Activated T-cell treated with anti-CD3 and anti-CD28 coated beads, Interleukin-2, amount 50 U/mL, for 72 hours (primary cell): ENCODE data around the gene ACSM3. TPM values are rescaled to one million over a fixed set of nuclear protein-coding genes. Genes with fewer than 3 reads are reported as not detected.
A peak's percentile ranks its signal among the peaks of the same experiment; 100 is the strongest.
"Not testable (repeated sequence)": the region's sequence is repeated elsewhere in the genome, so short reads cannot be mapped to it uniquely, and the experiment has no call there.

Experiments
- ATAC-seq, 2 donors: fragments of 150-1000 bp; cut with Tn5 transposase; replicated peaks in 1 of 2; 2 replicates each; pipeline ENCODE4 v1.10.0; 2021; ENCODE audit warnings: moderate library complexity in 2 of 2, mild to moderate bottlenecking in 1 of 2
- DNase-seq, 2 donors: peaks; one replicate each; pipeline ENCODE4 v3.0.0; 2021 to 2022; ENCODE audit warnings: mixed read lengths in 1 of 2
- H3K27ac Mint-ChIP-seq: one replicate; pipeline ENCODE4 v1.8.0; 2022; ENCODE audit warnings: mild to moderate bottlenecking, moderate library complexity, mixed read lengths
- H3K27me3 Mint-ChIP-seq: one replicate; pipeline ENCODE4 v1.8.0; 2022; ENCODE audit warnings: low read depth, mixed read lengths
- H3K36me3 Mint-ChIP-seq, 2 donors: one replicate each; pipeline ENCODE4 v1.8.0; 2022; ENCODE audit warnings: mixed read lengths in 2 of 2, mild to moderate bottlenecking in 1 of 2; ENCODE audit not compliant: insufficient read depth in 2 of 2
- H3K4me1 Mint-ChIP-seq: one replicate; pipeline ENCODE4 v1.8.0; 2022; ENCODE audit warnings: low read depth, mixed read lengths
- H3K4me3 Mint-ChIP-seq, 2 donors: one replicate each; pipeline ENCODE4 v1.8.0; 2022; ENCODE audit warnings: mild to moderate bottlenecking in 2 of 2, mixed read lengths in 2 of 2, moderate library complexity in 2 of 2
- H3K9me3 Mint-ChIP-seq, 2 donors: one replicate each; pipeline ENCODE4 v1.8.0; 2022; ENCODE audit warnings: mixed read lengths in 2 of 2
- total RNA-seq, 2 donors: library from RNA; stranded (reverse); gene quantifications; one replicate each; pipeline ENCODE4 v1.2.3, GENCODE V29; 2022

Gene ACSM3
- total RNA-seq, 2 donors from 2014 or later, result 23.7 to 26.7 TPM

- H3K27me3 Mint-ChIP-seq, result no peaks in the 10 kb centered on the region
- H3K4me1 Mint-ChIP-seq, result peaks cover 17% of the 10 kb centered on the region
- no peak overlapping the region for H3K27ac Mint-ChIP-seq
- peaks cover 0 to 11% of the 10 kb centered on the region in 2 donors for H3K36me3 Mint-ChIP-seq
- DNase-seq (no peak), ATAC-seq (no peak)
- no peak overlapping the region for H3K4me3 Mint-ChIP-seq
- peaks cover 0 to 5% of the 10 kb centered on the region in 2 donors for H3K9me3 Mint-ChIP-seq
Observed at GRCh38 chr16:20743591-20743990, 20.2 kb upstream of the ACSM3 start.

GRCh38 chr16:20744922-20745440, 18.8 kb upstream of the ACSM3 start:
- Mint-ChIP-seq H3K4me3 (no peak overlapping the region), H3K27me3 (no peaks in the 10 kb centered on the region), H3K36me3 (peaks cover 0 to 7% of the 10 kb centered on the region in 2 donors), H3K4me1 (peaks cover 13% of the 10 kb centered on the region), H3K27ac (peak overlapping the region; percentile 20), H3K9me3 (peaks cover 0 to 5% of the 10 kb centered on the region in 2 donors)
- DNase-seq, result no peak
- ATAC-seq, result no peak

GRCh38 chr16:20746461-20746860, 17.4 kb upstream of the ACSM3 start:
- no peak overlapping the region for H3K27ac Mint-ChIP-seq
- H3K36me3 Mint-ChIP-seq, result peaks cover 0 to 7% of the 10 kb centered on the region in 2 donors
- DNase-seq, result no peak
- no peak overlapping the region for H3K4me3 Mint-ChIP-seq
- peaks cover 5% of the 10 kb centered on the region for H3K4me1 Mint-ChIP-seq
- ATAC-seq, result no peak
- no peaks in the 10 kb centered on the region for H3K27me3 Mint-ChIP-seq
- H3K9me3 Mint-ChIP-seq, result peaks cover 0 to 5% of the 10 kb centered on the region in 2 donors

DNA sequence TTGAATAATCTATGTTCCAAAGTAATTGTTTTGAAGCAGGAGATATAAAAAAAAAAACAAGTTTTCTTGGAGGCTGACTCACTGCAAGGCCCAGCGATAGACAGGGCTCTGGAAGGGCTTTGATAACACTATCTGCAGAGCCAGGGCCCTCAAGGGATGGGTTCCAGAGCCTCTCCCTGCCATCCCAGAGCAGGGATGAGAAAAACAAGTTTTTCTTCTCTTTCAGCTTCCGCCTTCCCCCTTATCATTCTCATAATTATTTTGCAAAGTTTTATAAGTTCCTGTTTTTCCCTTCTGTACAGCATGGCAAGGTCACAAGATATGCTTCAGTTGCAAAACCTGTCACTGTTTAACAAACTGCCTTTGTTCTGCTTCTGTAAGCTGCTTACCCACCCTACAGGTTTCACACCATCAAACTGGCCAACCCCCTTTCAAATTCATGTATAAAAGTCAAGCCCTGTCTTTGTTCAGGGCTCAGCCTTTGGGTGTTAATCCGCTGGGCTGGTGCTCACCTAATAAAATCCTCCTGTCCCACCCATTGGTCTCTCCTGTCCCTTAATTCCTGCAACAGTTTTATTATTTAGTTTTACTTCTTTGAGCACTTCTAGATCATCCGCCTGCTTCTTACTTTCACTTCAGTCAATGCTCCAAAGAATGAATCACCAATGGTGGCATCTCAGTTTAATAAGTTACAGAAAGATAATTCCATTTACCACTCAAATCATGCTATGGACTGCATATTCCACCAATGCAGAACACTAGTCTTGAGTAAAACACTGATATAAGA, 16.6 kb upstream of the ACSM3 start:
- peaks cover 0 to 7% of the 10 kb centered on the region in 2 donors for H3K36me3 Mint-ChIP-seq
- peaks cover under 1% of the 10 kb centered on the region for H3K4me1 Mint-ChIP-seq
- H3K4me3 Mint-ChIP-seq, result no peak overlapping the region
- ATAC-seq (no peak), DNase-seq (no peak)
- peaks cover 0 to 5% of the 10 kb centered on the region in 2 donors for H3K9me3 Mint-ChIP-seq
- H3K27me3 Mint-ChIP-seq, result peaks cover under 1% of the 10 kb centered on the region
- peak overlapping the region; percentile 17 for H3K27ac Mint-ChIP-seq

DNA sequence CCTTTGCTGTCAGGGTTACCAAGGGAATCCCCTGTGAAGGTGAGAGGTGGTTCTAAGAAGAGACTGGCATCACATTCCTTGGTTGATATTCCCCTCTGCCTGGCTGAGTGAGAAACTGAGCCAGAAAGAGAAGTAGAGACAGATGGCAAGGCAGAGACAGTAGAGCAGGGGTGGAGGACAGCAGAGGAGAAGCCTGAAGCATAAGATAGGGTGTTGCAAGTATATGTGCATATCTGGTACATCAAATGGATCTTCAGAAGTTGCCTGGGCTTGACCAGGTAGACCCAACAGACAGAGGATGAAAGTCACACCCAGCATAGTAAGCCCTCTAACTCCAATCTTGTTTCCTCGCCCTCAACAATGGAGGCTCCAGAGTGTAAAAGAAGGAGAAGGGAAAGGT, 14.3 kb upstream of the ACSM3 start:
- H3K9me3 Mint-ChIP-seq, result peaks cover 0 to 5% of the 10 kb centered on the region in 2 donors
- ATAC-seq, result no peak
- H3K4me1 Mint-ChIP-seq, result no peaks in the 10 kb centered on the region
- no peak overlapping the region for H3K4me3 Mint-ChIP-seq
- peaks cover 0 to 7% of the 10 kb centered on the region in 2 donors for H3K36me3 Mint-ChIP-seq
- no peak overlapping the region for H3K27ac Mint-ChIP-seq
- peaks cover 8% of the 10 kb centered on the region for H3K27me3 Mint-ChIP-seq
- DNase-seq, result no peak

DNA sequence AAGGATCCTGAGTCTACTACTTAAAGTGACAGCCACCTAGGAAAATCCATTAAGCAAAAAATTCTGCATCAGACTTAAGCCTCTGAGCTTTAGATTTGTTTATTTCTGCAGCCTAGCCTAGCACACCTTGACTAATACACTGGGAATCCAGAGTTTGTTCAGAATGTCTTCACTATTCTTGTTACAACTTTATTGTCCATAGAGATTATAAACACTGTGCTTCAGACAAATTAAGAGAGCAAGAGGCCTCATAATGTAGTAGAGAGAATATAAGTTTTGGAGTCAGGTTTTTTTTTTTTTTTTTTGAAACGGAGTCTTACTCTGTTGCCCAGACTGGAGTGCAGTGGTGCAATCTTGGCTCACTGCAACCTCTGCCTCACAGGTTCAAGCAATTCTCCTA, 13.3 kb upstream of the ACSM3 start:
- no peaks in the 10 kb centered on the region for H3K4me1 Mint-ChIP-seq
- ATAC-seq, result no peak
- peaks cover 0 to 5% of the 10 kb centered on the region in 2 donors for H3K9me3 Mint-ChIP-seq
- H3K27me3 Mint-ChIP-seq, result peaks cover 8% of the 10 kb centered on the region
- peaks cover 0 to 7% of the 10 kb centered on the region in 2 donors for H3K36me3 Mint-ChIP-seq
- H3K27ac Mint-ChIP-seq, result no peak overlapping the region
- no peak overlapping the region for H3K4me3 Mint-ChIP-seq
- DNase-seq, result no peak

DNA sequence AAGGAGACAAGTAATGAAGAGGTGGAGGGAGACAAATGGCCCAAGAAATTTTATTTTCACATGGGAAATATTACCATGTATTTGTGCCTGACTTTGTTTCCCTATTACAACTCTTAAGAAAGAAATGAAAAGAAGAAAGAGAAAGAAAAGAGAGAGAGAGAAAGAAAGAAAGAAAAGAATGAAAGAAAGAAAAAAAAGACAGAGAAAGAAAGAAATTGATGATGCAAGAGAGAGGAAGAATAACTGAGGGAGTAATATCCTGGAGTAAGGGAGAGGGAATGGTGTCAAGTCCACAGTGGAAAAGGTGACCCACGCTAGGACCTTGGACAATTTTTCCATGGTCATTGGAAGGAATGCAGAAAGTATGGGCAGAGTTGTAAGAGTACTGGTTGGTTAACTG, 10.1 kb upstream of the ACSM3 start:
- ATAC-seq (no peak), DNase-seq (no peak)
- Mint-ChIP-seq H3K9me3 (no peaks in the 10 kb centered on the region), H3K27me3 (peaks cover 8% of the 10 kb centered on the region), H3K4me1 (no peaks in the 10 kb centered on the region), H3K36me3 (no peaks in the 10 kb centered on the region), H3K4me3 (no peak overlapping the region), H3K27ac (no peak overlapping the region)

GRCh38 chr16:20755238-20755637, 8.6 kb upstream of the ACSM3 start:
- no peak overlapping the region for H3K4me3 Mint-ChIP-seq
- H3K27ac Mint-ChIP-seq, result no peak overlapping the region
- H3K27me3 Mint-ChIP-seq, result peaks cover 8% of the 10 kb centered on the region
- peaks cover 0 to 2% of the 10 kb centered on the region in 2 donors for H3K9me3 Mint-ChIP-seq
- DNase-seq, result no peak
- no peaks in the 10 kb centered on the region for H3K4me1 Mint-ChIP-seq
- no peak for ATAC-seq
- H3K36me3 Mint-ChIP-seq, result peaks cover 2 to 3% of the 10 kb centered on the region in 2 donors

GRCh38 chr16:20755799-20756198, 8.0 kb upstream of the ACSM3 start:
- not testable (repeated sequence) for H3K9me3 Mint-ChIP-seq

GRCh38 chr16:20760346-20760745, 3.5 kb upstream of the ACSM3 start:
- no peaks in the 10 kb centered on the region for H3K27me3 Mint-ChIP-seq
- peaks cover 21% of the 10 kb centered on the region for H3K4me1 Mint-ChIP-seq
- H3K4me3 Mint-ChIP-seq, result no peak overlapping the region
- ATAC-seq (no peak), DNase-seq (no peak)
- H3K36me3 Mint-ChIP-seq, result peaks cover 7 to 14% of the 10 kb centered on the region in 2 donors
- no peak overlapping the region for H3K27ac Mint-ChIP-seq
- peaks cover 6 to 7% of the 10 kb centered on the region in 2 donors for H3K9me3 Mint-ChIP-seq

More at GRCh38 chr16:20755799-20756198, 8.0 kb upstream of the ACSM3 start:
- H3K36me3 Mint-ChIP-seq, H3K4me1 Mint-ChIP-seq, H3K27ac Mint-ChIP-seq, DNase-seq, H3K27me3 Mint-ChIP-seq, ATAC-seq, H3K4me3 Mint-ChIP-seq: not testable (repeated sequence)

DNA sequence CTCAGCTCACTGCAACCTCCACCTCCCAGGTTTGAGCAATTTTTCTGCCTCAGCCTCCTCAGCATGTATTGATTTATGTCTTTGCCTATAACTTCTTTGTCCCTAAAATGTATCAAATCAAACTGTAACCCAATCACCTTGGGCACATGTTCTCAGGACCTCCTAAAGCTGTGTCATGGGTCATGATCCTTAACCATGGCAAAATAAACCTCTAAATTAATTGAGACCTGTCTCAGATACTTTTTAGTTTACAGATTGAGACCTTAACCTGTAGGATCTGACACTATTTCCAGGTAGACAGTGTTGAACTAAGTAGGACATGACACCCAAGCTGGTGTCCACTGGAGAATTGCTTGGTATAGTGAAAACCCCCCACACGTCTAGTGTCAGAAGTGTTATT, 2.6 kb upstream of the ACSM3 start:
- no peak overlapping the region for H3K27ac Mint-ChIP-seq
- peaks cover 7 to 14% of the 10 kb centered on the region in 2 donors for H3K36me3 Mint-ChIP-seq
- peaks cover 6 to 7% of the 10 kb centered on the region in 2 donors for H3K9me3 Mint-ChIP-seq

GRCh38 chr16:20762404-20763123, 1.2 kb upstream of the ACSM3 start:
- ATAC-seq (no peak), DNase-seq (no peak)
- peaks cover 21% of the 10 kb centered on the region for H3K4me1 Mint-ChIP-seq
- peaks cover 7 to 14% of the 10 kb centered on the region in 2 donors for H3K36me3 Mint-ChIP-seq
- H3K27me3 Mint-ChIP-seq, result no peaks in the 10 kb centered on the region
- H3K9me3 Mint-ChIP-seq, result peaks cover 6 to 7% of the 10 kb centered on the region in 2 donors
- peak overlapping the region; percentile 94 for H3K27ac Mint-ChIP-seq
- peak overlapping the region; percentile 80 to 94 for H3K4me3 Mint-ChIP-seq

More for the DNA sequence above, 2.6 kb upstream of the ACSM3 start:
- no peak for ATAC-seq
- no peak overlapping the region for H3K4me3 Mint-ChIP-seq
- peaks cover 21% of the 10 kb centered on the region for H3K4me1 Mint-ChIP-seq
- no peaks in the 10 kb centered on the region for H3K27me3 Mint-ChIP-seq
- no peak for DNase-seq

- not testable (repeated sequence) for H3K27me3 Mint-ChIP-seq, ATAC-seq, DNase-seq, H3K27ac Mint-ChIP-seq, H3K9me3 Mint-ChIP-seq
- Mint-ChIP-seq H3K36me3 (peaks cover 7 to 14% of the 10 kb centered on the region in 2 donors), H3K4me1 (peaks cover 21% of the 10 kb centered on the region), H3K4me3 (peak overlapping the region; percentile 66 to 80)
Observed at GRCh38 chr16:20764448-20764847, 634 bp downstream of the ACSM3 start.
